K562 (cell line): ENCODE measurements around the gene HPS4. TPM values are rescaled to one million over a fixed set of nuclear protein-coding genes. Genes with fewer than 3 reads are reported as not detected.
A peak's percentile ranks its signal among the peaks of the same experiment; 100 is the strongest.

ENCODE experiments used
- CBX2 ChIP-seq: fragments of 200-600 bp; sonication (generic); IDR thresholded peaks from one replicate; pipeline ENCODE4 v1.6.1; 2012; ENCODE audit warnings: mild to moderate bottlenecking, low read length, inconsistent platforms; ENCODE audit not compliant: insufficient read depth, poor library complexity, severe bottlenecking
- CBX3 ChIP-seq, 2 experiments: IDR thresholded peaks; 1 replicate in 1 of 2; 2 replicates in 1 of 2; pipeline ENCODE4 v1.6.1; 2012; ENCODE audit warnings: inconsistent platforms in 2 of 2, low read length in 2 of 2, borderline replicate concordance in 1 of 2, control low read depth in 1 of 2
- EZH2 ChIP-seq: IDR thresholded peaks from 2 replicates; pipeline ENCODE4 v1.6.1; 2012; ENCODE audit warnings: low read depth, mild to moderate bottlenecking, inconsistent platforms, low read length, borderline replicate concordance
- FOXA3 ChIP-seq, 2 experiments: fragments of 450-650 bp in 1 of 2; sonication (generic) in 1 of 2; formaldehyde crosslinking; IDR thresholded peaks in 1 of 2; conservative IDR thresholded peaks in 1 of 2; 2 replicates each; pipeline versions ENCODE4 v1.4.0 to v1.8.0; 2020 to 2022; ENCODE audit warnings: mild to moderate bottlenecking in 2 of 2, missing genetic modification reagents in 1 of 2
- KDM4B ChIP-seq, 2 experiments: fragments of 450-650 bp in 1 of 2; sonication (generic) in 1 of 2; IDR thresholded peaks; 2 replicates each; pipeline ENCODE4 v1.6.1; 2016 to 2017; ENCODE audit warnings: borderline replicate concordance in 2 of 2, antibody characterized with exemption in 1 of 2, low read depth in 1 of 2, mild to moderate bottlenecking in 1 of 2
- KHSRP ChIP-seq: fragments of 450-650 bp; IDR thresholded peaks from 2 replicates; pipeline ENCODE4 v1.6.1; 2017
- MTA1 ChIP-seq: fragments of 450-650 bp; IDR thresholded peaks from 2 replicates; pipeline ENCODE4 v1.6.1; 2017; ENCODE audit warnings: borderline replicate concordance
- MXI1 ChIP-seq: IDR thresholded peaks from 2 replicates; pipeline ENCODE4 v1.6.1; 2011; ENCODE audit warnings: low read depth, mild to moderate bottlenecking, improper control_type of control experiment, low read length
- NFYB ChIP-seq: IDR thresholded peaks from 2 replicates; pipeline ENCODE4 v1.6.1; 2011; ENCODE audit warnings: mild to moderate bottlenecking, moderate library complexity; ENCODE audit not compliant: insufficient read length; ENCODE audit errors: extremely low read depth
- POLR2B ChIP-seq: fragments of 450-650 bp; IDR thresholded peaks from 2 replicates; pipeline ENCODE4 v1.6.1; 2018; ENCODE audit warnings: low read depth; ENCODE audit not compliant: partially characterized antibody
- POLR3G ChIP-seq: IDR thresholded peaks from 2 replicates; pipeline ENCODE4 v1.6.1; 2011; ENCODE audit not compliant: insufficient read length, insufficient replicate concordance; ENCODE audit errors: extremely low read depth
- PYGO2 ChIP-seq: fragments of 450-650 bp; IDR thresholded peaks from 2 replicates; pipeline ENCODE4 v1.6.1; 2016; ENCODE audit warnings: mild to moderate bottlenecking, missing genetic modification characterization, moderate library complexity, missing compliant biosample characterization
- TCF7L2 ChIP-seq: fragments of 150-350 bp; IDR thresholded peaks from 2 replicates; pipeline ENCODE4 v1.6.1; 2016; ENCODE audit warnings: low read depth, mild to moderate bottlenecking, low read length, moderate library complexity
- TOE1 ChIP-seq, 2 experiments: fragments of 450-650 bp in 1 of 2; sonication (generic) in 1 of 2; formaldehyde crosslinking in 1 of 2; IDR thresholded peaks; 2 replicates each; pipeline versions ENCODE4 v1.7.1 to v1.8.0; 2016 to 2022; ENCODE audit warnings: borderline replicate concordance in 2 of 2, mild to moderate bottlenecking in 2 of 2, antibody characterized with exemption in 1 of 2, inconsistent platforms in 1 of 2, low read depth in 1 of 2, missing genetic modification reagents in 1 of 2, moderate library complexity in 1 of 2
- ZBTB7A ChIP-seq: IDR thresholded peaks from 2 replicates; pipeline ENCODE4 v1.6.1; 2011; ENCODE audit warnings: low read depth, mild to moderate bottlenecking, low read length, moderate library complexity, borderline replicate concordance; ENCODE audit not compliant: control insufficient read depth
- ZNF274 ChIP-seq: IDR thresholded peaks from 2 replicates; pipeline ENCODE4 v1.6.1; 2011; ENCODE audit warnings: low read depth, mild to moderate bottlenecking, low read length, moderate library complexity, borderline replicate concordance
- ZNF324 ChIP-seq: fragments of 250-450 bp; sonication (Bioruptor Pico); IDR thresholded peaks from 2 replicates; pipeline ENCODE4 v1.4.0; 2020; ENCODE audit warnings: mild to moderate bottlenecking
- ZNF586 ChIP-seq: fragments of 450-650 bp; formaldehyde crosslinking; conservative IDR thresholded peaks from 2 replicates; pipeline ENCODE4 v1.4.0; 2020; ENCODE audit warnings: mild to moderate bottlenecking, moderate library complexity
- polyA plus RNA-seq, 8 experiments: library from polyadenylated mRNA; depleted of rRNA in 4 of 8; stranded (reverse) in 5 of 8; unstranded in 3 of 8; fragments of >200 nt; fragmentation: Nextera tagmentation in 2 of 8; fragmentation: Illumina TruSeq in 1 of 8; extraction: Ambion mirVana in 2 of 8; extraction: Trizol in 1 of 8; gene quantifications; 2 replicates each; pipeline versions ENCODE4 v1.2.1 to v1.2.3, GENCODE V29; 2011 to 2014; ENCODE audit warnings: inconsistent platforms in 1 of 8, missing spikeins in 1 of 8
- total RNA-seq, 7 experiments: library from RNA; depleted of rRNA in 6 of 7; stranded (reverse); fragments of >200 nt in 6 of 7; fragmentation: Illumina TruSeq in 2 of 7; extraction: Trizol in 2 of 7; gene quantifications; 2 replicates each; pipeline versions ENCODE4 v1.2.1 to v1.2.3, GENCODE V29; 2011 to 2021; ENCODE audit warnings: low replicate concordance in 1 of 7
- TF ChIP-seq, protein P1 (sequence below): fragments of 200-800 bp; sonication (Bioruptor generic); IDR thresholded peaks from 2 replicates; pipeline ENCODE4 v1.6.1; 2017; ENCODE audit warnings: missing genetic modification characterization, missing compliant biosample characterization
- TF ChIP-seq, protein P2 (sequence below): sonication (generic); formaldehyde crosslinking; IDR thresholded peaks from 2 replicates; pipeline ENCODE4 v1.8.0; 2022; ENCODE audit warnings: missing genetic modification reagents, mild to moderate bottlenecking, moderate library complexity, borderline replicate concordance

Gene HPS4
- total and polyA plus RNA-seq, 9 of the 15 experiments (the other 6 are each of a cell fraction or from before 2014, with no cell fraction given), result 12.8 to 29.2 (median 25.3) TPM

DNA sequence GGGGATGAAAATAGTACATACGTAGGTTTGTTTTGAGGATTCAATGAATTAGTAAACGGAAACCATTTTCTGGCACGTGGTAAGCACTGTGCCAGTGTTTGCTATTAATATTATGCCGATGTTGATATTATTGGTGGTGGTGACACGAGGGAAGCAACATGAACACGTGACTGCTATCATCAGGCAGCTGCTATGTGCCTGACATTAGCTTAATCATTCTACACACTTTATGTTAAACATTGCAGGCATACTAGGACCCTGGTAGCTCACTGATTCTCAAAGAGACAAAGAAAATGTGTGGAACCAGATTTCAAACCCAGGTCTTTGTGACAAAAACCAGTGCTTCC is 750 bp upstream of the HPS4 start (continued):
- TF ChIP-seq EZH2, result no peak
- no peak for TF ChIP-seq ZNF274
- no peak for TF ChIP-seq ZNF324 (CRISPR knock-in tag)
- TF ChIP-seq KHSRP, result no peak
- TF ChIP-seq KDM4B (IDR thresholded peaks at IDR 0.05; ENCODE audit: borderline replicate concordance in 2 of 2, low read depth in 1 of 2), result no peak
- TF ChIP-seq, protein P1, sequence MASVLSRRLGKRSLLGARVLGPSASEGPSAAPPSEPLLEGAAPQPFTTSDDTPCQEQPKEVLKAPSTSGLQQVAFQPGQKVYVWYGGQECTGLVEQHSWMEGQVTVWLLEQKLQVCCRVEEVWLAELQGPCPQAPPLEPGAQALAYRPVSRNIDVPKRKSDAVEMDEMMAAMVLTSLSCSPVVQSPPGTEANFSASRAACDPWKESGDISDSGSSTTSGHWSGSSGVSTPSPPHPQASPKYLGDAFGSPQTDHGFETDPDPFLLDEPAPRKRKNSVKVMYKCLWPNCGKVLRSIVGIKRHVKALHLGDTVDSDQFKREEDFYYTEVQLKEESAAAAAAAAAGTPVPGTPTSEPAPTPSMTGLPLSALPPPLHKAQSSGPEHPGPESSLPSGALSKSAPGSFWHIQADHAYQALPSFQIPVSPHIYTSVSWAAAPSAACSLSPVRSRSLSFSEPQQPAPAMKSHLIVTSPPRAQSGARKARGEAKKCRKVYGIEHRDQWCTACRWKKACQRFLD (CRISPR knock-in tag), result no peak; the same call in 1 of the 2 replicates
- TF ChIP-seq ZBTB7A, result no peak
- TF ChIP-seq MTA1, result 0 out of 2 replicates have a peak, but pooled peaks have one; percentile 11
- no peak for TF ChIP-seq CBX2
- TF ChIP-seq, protein P2, sequence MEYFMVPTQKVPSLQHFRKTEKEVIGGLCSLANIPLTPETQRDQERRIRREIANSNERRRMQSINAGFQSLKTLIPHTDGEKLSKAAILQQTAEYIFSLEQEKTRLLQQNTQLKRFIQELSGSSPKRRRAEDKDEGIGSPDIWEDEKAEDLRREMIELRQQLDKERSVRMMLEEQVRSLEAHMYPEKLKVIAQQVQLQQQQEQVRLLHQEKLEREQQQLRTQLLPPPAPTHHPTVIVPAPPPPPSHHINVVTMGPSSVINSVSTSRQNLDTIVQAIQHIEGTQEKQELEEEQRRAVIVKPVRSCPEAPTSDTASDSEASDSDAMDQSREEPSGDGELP (CRISPR knock-in tag), result no peak
- TF ChIP-seq CBX3 (IDR thresholded peaks at IDR 0.05; ENCODE audit: borderline replicate concordance in 1 of 2, low read length in 2 of 2), result no peak; a peak in 1 of 3 replicates
- TF ChIP-seq TCF7L2, result no peak
- TF ChIP-seq MXI1, result peak; percentile 37; the same call in 1 of the 2 replicates
- TF ChIP-seq FOXA3 (CRISPR knock-in tag; conservative IDR thresholded peaks at IDR 0.05 in 1 of 2, IDR thresholded peaks at IDR 0.05 in 1 of 2), result no peak
- TF ChIP-seq PYGO2 (tag), result no peak
- TF ChIP-seq POLR2B, result no peak
- no peak for TF ChIP-seq POLR3G
- TF ChIP-seq NFYB, result no peak
- TF ChIP-seq TOE1 (IDR thresholded peaks at IDR 0.05; ENCODE audit: borderline replicate concordance), result peak; percentile 75; the same call in 1 of the 2 replicates
- TF ChIP-seq TOE1 (CRISPR knock-in tag; IDR thresholded peaks at IDR 0.05; ENCODE audit: borderline replicate concordance, low read depth), result no peak
- TF ChIP-seq ZNF586 (CRISPR knock-in tag), result no peak
